A549 treated with RU486 at 1 μM for 4 hours (cell line): Measurements from ENCODE around the gene NLRP10. TPM values are rescaled to one million over a fixed set of nuclear protein-coding genes. Genes with fewer than 3 reads are reported as not detected.

Experiments used
- total RNA-seq: library from RNA; stranded (reverse); fragments of 200-300 nt; extraction: Qiagen RNA extraction; gene quantifications from 5 replicates; pipeline ENCODE4 v1.2.3, GENCODE V29; 2022; ENCODE audit warnings: low read depth

NLRP10 gene
- total RNA-seq, result not detected in 5 replicates

GRCh38 chr11:7965386-7965785 is at the start of gene NLRP10:
Gene NLRP10, minus strand, starts transcription at chr11:7965447. Its CDS starts 1,952 bp downstream, at chr11:7963495.

GRCh38 chr11:7986768-7987559 is 21.7 kb upstream of the NLRP10 start, which contains the start of gene EIF3F:
Gene EIF3F, plus strand, starts transcription at chr11:7987337. Its CDS starts 16 bp downstream, at chr11:7987353.

GRCh38 chr11:7941608-7942007 is 23.6 kb downstream of the NLRP10 start, which contains the start of gene OR10A3:
Gene OR10A3, minus strand, starts transcription at chr11:7941708. Its CDS starts 2,188 bp downstream, at chr11:7939520.

GRCh38 chr11:7931168-7931567 is 34.1 kb downstream of the NLRP10 start, which contains the start of gene OR10A6:
Gene OR10A6, minus strand, starts transcription at chr11:7931268. Its CDS starts 2,606 bp downstream, at chr11:7928662.

Other genes with a start within 250 kb of the NLRP10 start
- not detected in 5 replicates for gene OR5P2, start 168.5 kb downstream of the NLRP10 start, total RNA-seq
- not detected in 5 replicates for gene OR5P3, start 134.6 kb downstream of the NLRP10 start, total RNA-seq
- not detected in 5 replicates for gene OR10A6, start 34.2 kb downstream of the NLRP10 start, total RNA-seq
- not detected in 5 replicates for gene OR10A3, start 23.7 kb downstream of the NLRP10 start, total RNA-seq
- 318 to 343 TPM (median 324 TPM) in 5 replicates for gene EIF3F, start 21.9 kb upstream of the NLRP10 start, total RNA-seq
- 5.2 to 8.0 TPM (median 7.4 TPM) in 5 replicates for gene TUB, start 115.8 kb upstream of the NLRP10 start, total RNA-seq
- gene RIC3, start 203.6 kb upstream of the NLRP10 start, total RNA-seq, result 1.8 to 2.5 TPM (median 2.4 TPM) in 5 replicates